DND-41 (cell line): Measurements from ENCODE around the gene JUND.

Experiments
- ATAC-seq: fragments of 200-7000 bp; cut with Tn5 transposase; 3 replicates; pipeline ENCODE4 v1.9.1; 2021; ENCODE audit warnings: low read depth; ENCODE audit not compliant: insufficient read depth
- DNase-seq: peaks from one replicate; pipeline ENCODE4 v3.0.0-alpha.2; 2020
- H2AFZ ChIP-seq: 2 replicates; pipeline ENCODE4 v1.6.0; 2012; ENCODE audit warnings: low read depth, low read length
- H3K27ac ChIP-seq: 2 replicates; pipeline ENCODE4 v1.5.1; 2012; ENCODE audit warnings: low read length, inconsistent platforms
- H3K27me3 ChIP-seq: fragments of 200-600 bp; sonication (generic); 2 replicates; pipeline ENCODE4 v1.6.0; 2012; ENCODE audit warnings: low read length, mild to moderate bottlenecking, inconsistent platforms; ENCODE audit not compliant: insufficient read depth, poor library complexity
- H3K36me3 ChIP-seq: 2 replicates; pipeline ENCODE4 v1.5.1; 2012; ENCODE audit warnings: low read length, inconsistent platforms; ENCODE audit not compliant: insufficient read depth
- H3K4me1 ChIP-seq: 2 replicates; pipeline ENCODE4 v1.5.1; 2012; ENCODE audit warnings: mild to moderate bottlenecking, low read length; ENCODE audit not compliant: insufficient read depth
- H3K4me2 ChIP-seq: 2 replicates; pipeline ENCODE4 v1.6.0; 2012; ENCODE audit warnings: mild to moderate bottlenecking, moderate library complexity, low read length, inconsistent platforms; ENCODE audit not compliant: insufficient read depth
- H3K4me3 ChIP-seq, 2 experiments: fragments of 200-600 bp in 1 of 2; shearing (Covaris generic) in 1 of 2; 2 replicates each; pipeline ENCODE4 v1.5.1; 2012 to 2016; ENCODE audit warnings: inconsistent platforms in 2 of 2, low read length in 2 of 2, mild to moderate bottlenecking in 2 of 2, low read depth in 1 of 2, moderate library complexity in 1 of 2
- H3K79me2 ChIP-seq: 2 replicates; pipeline ENCODE4 v1.6.0; 2012; ENCODE audit warnings: low read length, inconsistent platforms; ENCODE audit not compliant: insufficient read depth
- H3K9ac ChIP-seq: 2 replicates; pipeline ENCODE4 v1.6.0; 2012; ENCODE audit warnings: low read depth, mild to moderate bottlenecking, inconsistent platforms, low read length, moderate library complexity
- H3K9me3 ChIP-seq: 2 replicates; pipeline ENCODE4 v1.5.1; 2012; ENCODE audit warnings: low read length, moderate library complexity, mild to moderate bottlenecking, inconsistent platforms; ENCODE audit not compliant: insufficient read depth, severe bottlenecking
- H4K20me1 ChIP-seq: 2 replicates; pipeline ENCODE4 v1.6.0; 2012; ENCODE audit warnings: low read length; ENCODE audit not compliant: insufficient read depth
- EZH2 ChIP-seq: IDR thresholded peaks from 3 replicates; pipeline ENCODE4 v1.6.1; 2012; ENCODE audit warnings: borderline replicate concordance, low read depth, mild to moderate bottlenecking, moderate library complexity, low read length, inconsistent platforms; ENCODE audit not compliant: severe bottlenecking
- TF ChIP-seq, protein P1 (sequence below): IDR thresholded peaks from 2 replicates; pipeline ENCODE4 v1.5.1; 2012; ENCODE audit warnings: borderline replicate concordance, low read length, moderate library complexity, mild to moderate bottlenecking; ENCODE audit not compliant: poor library complexity, severe bottlenecking; ENCODE audit errors: extremely low read depth

JUND gene

GRCh38 chr19:18308948-18309325, 27.5 kb upstream of the JUND start:
- Histone ChIP-seq H3K79me2 (peaks cover 22% of the 10 kb centered on the region), H3K9ac (no peak overlapping the region), H3K4me1 (peaks cover 26% of the 10 kb centered on the region), H3K4me3 (no peak overlapping the region), H3K4me2 (no peak overlapping the region), H4K20me1 (peaks cover 44% of the 10 kb centered on the region), H3K27me3 (no peaks in the 10 kb centered on the region), H2AFZ (no peak overlapping the region), H3K36me3 (peaks cover 82% of the 10 kb centered on the region), H3K9me3 (no peaks in the 10 kb centered on the region), H3K27ac (no peak overlapping the region)
- ATAC-seq (no peak), DNase-seq (no peak)
- no peak for TF ChIP-seq EZH2
- TF ChIP-seq, protein P1, sequence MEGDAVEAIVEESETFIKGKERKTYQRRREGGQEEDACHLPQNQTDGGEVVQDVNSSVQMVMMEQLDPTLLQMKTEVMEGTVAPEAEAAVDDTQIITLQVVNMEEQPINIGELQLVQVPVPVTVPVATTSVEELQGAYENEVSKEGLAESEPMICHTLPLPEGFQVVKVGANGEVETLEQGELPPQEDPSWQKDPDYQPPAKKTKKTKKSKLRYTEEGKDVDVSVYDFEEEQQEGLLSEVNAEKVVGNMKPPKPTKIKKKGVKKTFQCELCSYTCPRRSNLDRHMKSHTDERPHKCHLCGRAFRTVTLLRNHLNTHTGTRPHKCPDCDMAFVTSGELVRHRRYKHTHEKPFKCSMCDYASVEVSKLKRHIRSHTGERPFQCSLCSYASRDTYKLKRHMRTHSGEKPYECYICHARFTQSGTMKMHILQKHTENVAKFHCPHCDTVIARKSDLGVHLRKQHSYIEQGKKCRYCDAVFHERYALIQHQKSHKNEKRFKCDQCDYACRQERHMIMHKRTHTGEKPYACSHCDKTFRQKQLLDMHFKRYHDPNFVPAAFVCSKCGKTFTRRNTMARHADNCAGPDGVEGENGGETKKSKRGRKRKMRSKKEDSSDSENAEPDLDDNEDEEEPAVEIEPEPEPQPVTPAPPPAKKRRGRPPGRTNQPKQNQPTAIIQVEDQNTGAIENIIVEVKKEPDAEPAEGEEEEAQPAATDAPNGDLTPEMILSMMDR = no peak

- ATAC-seq = no peak
- H3K36me3 ChIP-seq = peaks cover 76% of the 10 kb centered on the region
Observed at GRCh38 chr19:18308051-18308947, 26.9 kb upstream of the JUND start.

DNA sequence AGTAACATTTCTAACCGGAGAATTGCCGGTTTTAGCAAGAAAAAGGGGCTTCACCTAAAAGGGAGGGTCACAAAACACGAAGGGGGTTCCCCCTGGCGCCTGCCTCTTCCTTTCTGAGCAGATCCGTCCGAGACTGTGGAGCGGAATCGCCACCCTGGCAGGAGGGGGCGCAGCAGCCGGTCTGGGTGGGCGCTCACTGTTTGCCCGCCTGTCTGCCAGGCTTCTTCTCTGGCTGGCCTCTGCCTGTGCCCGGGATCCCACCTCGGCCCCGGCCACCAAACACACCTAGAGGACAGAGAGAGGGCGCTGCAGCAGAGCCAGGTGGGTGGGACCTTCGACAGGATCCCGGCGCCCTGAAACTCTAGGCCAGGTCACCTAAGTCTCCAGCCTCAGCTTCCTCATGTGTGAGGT, 25.9 kb upstream of the JUND start:
- no peaks in the 10 kb centered on the region for H3K27me3 ChIP-seq
- peaks cover 66% of the 10 kb centered on the region for H3K36me3 ChIP-seq
- H2AFZ ChIP-seq = no peak overlapping the region
- no peak for DNase-seq
- H3K4me2 ChIP-seq = no peak overlapping the region
- TF ChIP-seq, protein P1 = no peak
- no peak for TF ChIP-seq EZH2
- no peak overlapping the region for H3K4me3 ChIP-seq
- H3K27ac ChIP-seq = no peak overlapping the region
- no peak overlapping the region for H3K9ac ChIP-seq
- H3K79me2 ChIP-seq = peaks cover 8% of the 10 kb centered on the region
- peaks cover 36% of the 10 kb centered on the region for H4K20me1 ChIP-seq
- peaks cover 40% of the 10 kb centered on the region for H3K4me1 ChIP-seq
- ATAC-seq = no peak
- H3K9me3 ChIP-seq = no peaks in the 10 kb centered on the region

More at GRCh38 chr19:18308051-18308947, 26.9 kb upstream of the JUND start:
- peaks cover 16% of the 10 kb centered on the region for H3K79me2 ChIP-seq
- H3K4me2 ChIP-seq = no peak overlapping the region
- H2AFZ ChIP-seq = no peak overlapping the region
- DNase-seq = no peak
- TF ChIP-seq, protein P1 = no peak
- no peak for TF ChIP-seq EZH2
- no peaks in the 10 kb centered on the region for H3K27me3 ChIP-seq
- H3K27ac ChIP-seq = no peak overlapping the region
- H4K20me1 ChIP-seq = peaks cover 41% of the 10 kb centered on the region
- no peak overlapping the region for H3K4me3 ChIP-seq
- H3K9me3 ChIP-seq = no peaks in the 10 kb centered on the region
- no peak overlapping the region for H3K9ac ChIP-seq
- peaks cover 33% of the 10 kb centered on the region for H3K4me1 ChIP-seq
